Ascending aorta (tissue), 2 donors: ENCODE results near the gene EFR3B. TPM values are rescaled to one million over a fixed set of nuclear protein-coding genes. Genes with fewer than 3 reads are reported as not detected.

Experiments used
- DNase-seq, 2 donors: peaks; one replicate each; pipeline ENCODE4 v3.0.0-alpha.2; 2019; ENCODE audit warnings: low spot score in 2 of 2
- H3K27ac ChIP-seq, 2 donors: fragments of 200-600 bp; sonication (generic); one replicate each; pipeline ENCODE4 v1.5.1; 2016 to 2017; ENCODE audit warnings: mild to moderate bottlenecking in 1 of 2
- H3K27me3 ChIP-seq: fragments of 200-600 bp; sonication (generic); one replicate; pipeline ENCODE4 v1.5.1; 2017
- H3K36me3 ChIP-seq, 2 donors: fragments of 200-600 bp; sonication (generic); one replicate each; pipeline ENCODE4 v1.5.1; 2016
- H3K4me1 ChIP-seq, 2 donors: fragments of 200-600 bp; sonication (generic); one replicate each; pipeline ENCODE4 v1.5.1; 2016 to 2017; ENCODE audit warnings: mild to moderate bottlenecking in 1 of 2
- H3K4me3 ChIP-seq, 2 donors: fragments of 200-600 bp; sonication (generic); one replicate each; pipeline ENCODE4 v1.5.1; 2016 to 2017; ENCODE audit warnings: mild to moderate bottlenecking in 1 of 2
- H3K9me3 ChIP-seq, 2 donors: fragments of 200-600 bp; sonication (generic); one replicate each; pipeline ENCODE4 v1.5.1; 2016
- CTCF ChIP-seq, 3 experiments: fragments of 200-600 bp in 2 of 3; fragments of 450-650 bp in 1 of 3; sonication (generic) in 2 of 3; IDR thresholded peaks; one replicate each; pipeline ENCODE4 v1.5.1; 2016 to 2019; ENCODE audit warnings: antibody characterized with exemption in 3 of 3, mild to moderate bottlenecking in 1 of 3, moderate library complexity in 1 of 3
- intact Hi-C: fragments of 100-400 bp; cut with DNase I; formaldehyde crosslinking; loops from one replicate; pipeline ENCODE4 v1.15.1; 2023
- total RNA-seq: library from RNA; depleted of rRNA; stranded (reverse); fragments of >200 nt; gene quantifications from one replicate; pipeline ENCODE4 v1.1.0, GENCODE V29; 2016

Gene EFR3B
- total RNA-seq, 1 donor from 2014 or later, result 0.32 TPM

GRCh38 chr2:25018681-25019080 is 23.2 kb upstream of the EFR3B start:
- no peak overlapping the region for H3K4me3 ChIP-seq
- intact Hi-C loops, result no loop called here
- H3K4me1 ChIP-seq, result no peaks in the 10 kb centered on the region
- no peak for DNase-seq
- H3K27me3 ChIP-seq, result no peaks in the 10 kb centered on the region
- H3K27ac ChIP-seq, result no peak overlapping the region
- no peak for TF ChIP-seq CTCF (IDR thresholded peaks at IDR 0.05)
- H3K9me3 ChIP-seq, result no peaks in the 10 kb centered on the region
- no peaks in the 10 kb centered on the region for H3K36me3 ChIP-seq

GRCh38 chr2:25021791-25022362 is 20.0 kb upstream of the EFR3B start:
- DNase-seq, result no peak
- H3K27me3 ChIP-seq, result no peaks in the 10 kb centered on the region
- H3K9me3 ChIP-seq, result no peaks in the 10 kb centered on the region
- H3K4me3 ChIP-seq, result no peak overlapping the region
- H3K36me3 ChIP-seq, result no peaks in the 10 kb centered on the region
- H3K4me1 ChIP-seq, result no peaks in the 10 kb centered on the region
- no peak for TF ChIP-seq CTCF (IDR thresholded peaks at IDR 0.05)
- H3K27ac ChIP-seq, result no peak overlapping the region
- intact Hi-C loops, result no loop called here

- Histone ChIP-seq H3K9me3 (no peaks in the 10 kb centered on the region), H3K36me3 (no peaks in the 10 kb centered on the region), H3K4me1 (no peaks in the 10 kb centered on the region), H3K27me3 (no peaks in the 10 kb centered on the region), H3K27ac (no peak overlapping the region), H3K4me3 (no peak overlapping the region)
- TF ChIP-seq CTCF (IDR thresholded peaks at IDR 0.05), result no peak
- intact Hi-C loops, result no loop called here
- DNase-seq, result no peak
Observed at GRCh38 chr2:25023333-25023732, 18.5 kb upstream of the EFR3B start.

- DNase-seq, result no peak
- H3K36me3 ChIP-seq, result no peaks in the 10 kb centered on the region
- H3K27ac ChIP-seq, result no peak overlapping the region
- no peak for TF ChIP-seq CTCF (IDR thresholded peaks at IDR 0.05)
- intact Hi-C loops, result no loop called here
- H3K4me3 ChIP-seq, result no peak overlapping the region
- H3K4me1 ChIP-seq, result no peaks in the 10 kb centered on the region
- H3K9me3 ChIP-seq, result no peaks in the 10 kb centered on the region
- no peaks in the 10 kb centered on the region for H3K27me3 ChIP-seq
Observed at GRCh38 chr2:25025229-25026007, 16.5 kb upstream of the EFR3B start.

- no peak for TF ChIP-seq CTCF (IDR thresholded peaks at IDR 0.05)
- H3K4me1 ChIP-seq, result no peaks in the 10 kb centered on the region
- H3K4me3 ChIP-seq, result no peak overlapping the region
- H3K36me3 ChIP-seq, result no peaks in the 10 kb centered on the region
- no peaks in the 10 kb centered on the region for H3K9me3 ChIP-seq
- H3K27ac ChIP-seq, result no peak overlapping the region
- no peaks in the 10 kb centered on the region for H3K27me3 ChIP-seq
- DNase-seq, result no peak
- intact Hi-C loops, result no loop called here
Observed at GRCh38 chr2:25026008-25026530, 15.8 kb upstream of the EFR3B start.
